SU-DHL-6 (cell line): ENCODE results near the gene ZBED3.
"Not testable (repeated sequence)": the region's sequence is repeated elsewhere in the genome, so short reads cannot be mapped to it uniquely, and the experiment has no call there.

Experiments used
- H2AFZ ChIP-seq: fragments of 200-600 bp; sonication (generic); 2 replicates; pipeline ENCODE4 v1.6.1; 2014; ENCODE audit warnings: low read depth, mild to moderate bottlenecking, moderate library complexity, mixed read lengths, antibody characterized with exemption, low read length; ENCODE audit not compliant: severe bottlenecking
- H3F3A ChIP-seq: fragments of 200-600 bp; shearing (Covaris generic); 2 replicates; pipeline ENCODE4 v1.6.0; 2016; ENCODE audit warnings: antibody characterized with exemption, mild to moderate bottlenecking; ENCODE audit not compliant: insufficient read depth
- H3K27ac ChIP-seq: fragments of 200-600 bp; sonication (generic); 2 replicates; pipeline ENCODE4 v1.5.1; 2016; ENCODE audit warnings: low read depth, mild to moderate bottlenecking, low read length, moderate library complexity, mixed read lengths
- H3K27me3 ChIP-seq: fragments of 200-600 bp; sonication (generic), shearing (Covaris generic); 2 replicates; pipeline ENCODE4 v1.6.0; 2014; ENCODE audit warnings: mild to moderate bottlenecking, low read length
- H3K36me3 ChIP-seq: fragments of 200-600 bp; sonication (generic); 2 replicates; pipeline ENCODE4 v1.6.1; 2014; ENCODE audit warnings: mild to moderate bottlenecking, low read length, mixed read lengths
- H3K4me2 ChIP-seq: fragments of 300-600, 200-600 bp; shearing (Covaris generic), sonication (generic); 2 replicates; pipeline ENCODE4 v1.6.0; 2014; ENCODE audit warnings: low read length, low read depth, mild to moderate bottlenecking; ENCODE audit not compliant: poor library complexity, severe bottlenecking
- H3K4me3 ChIP-seq: fragments of 200-600 bp; sonication (generic); 2 replicates; pipeline ENCODE4 v1.5.1; 2014; ENCODE audit warnings: antibody characterized with exemption, low read length, mild to moderate bottlenecking, mixed read lengths; ENCODE audit not compliant: insufficient read depth, poor library complexity, severe bottlenecking
- H3K79me2 ChIP-seq: fragments of 200-600 bp; sonication (generic); 2 replicates; pipeline ENCODE4 v1.6.1; 2014; ENCODE audit warnings: mild to moderate bottlenecking, low read length, moderate library complexity; ENCODE audit not compliant: insufficient read depth
- H3K9ac ChIP-seq: fragments of 200-600 bp; sonication (generic); 2 replicates; pipeline ENCODE4 v1.7.0; 2014; ENCODE audit warnings: mild to moderate bottlenecking, low read length
- H3K9me2 ChIP-seq: fragments of 200-600 bp; sonication (generic); replicated peaks from 2 replicates; pipeline ENCODE4 v1.6.1; 2014; ENCODE audit warnings: low read length; ENCODE audit not compliant: insufficient read depth
- H3K9me3 ChIP-seq: fragments of 200-600 bp; sonication (generic); 2 replicates; pipeline ENCODE4 v1.6.1; 2014; ENCODE audit warnings: low read length, mixed read lengths; ENCODE audit not compliant: insufficient read depth
- H4K20me1 ChIP-seq: fragments of 200-600 bp; sonication (generic); 2 replicates; pipeline ENCODE4 v1.6.1; 2014; ENCODE audit warnings: low read depth, mild to moderate bottlenecking, antibody characterized with exemption, low read length, moderate library complexity, mixed read lengths
- CTCF ChIP-seq: fragments of 200-600 bp; sonication (generic); IDR thresholded peaks from one replicate; pipeline ENCODE4 v1.5.1; 2017; ENCODE audit warnings: antibody characterized with exemption, mild to moderate bottlenecking, low read length, moderate library complexity; ENCODE audit not compliant: insufficient read depth, poor library complexity, severe bottlenecking
- EZH2phosphoT487 ChIP-seq: fragments of 200-600 bp; sonication (generic), shearing (Covaris generic); conservative IDR thresholded peaks from 2 replicates; pipeline ENCODE4 v1.6.1; 2018; ENCODE audit warnings: mild to moderate bottlenecking, antibody characterized with exemption, low read length, moderate library complexity, mixed read lengths

ZBED3 gene

GRCh38 chr5:77086368-77086688 is 757 bp downstream of the ZBED3 start:
- H3K9me3 ChIP-seq: no peaks in the 10 kb centered on the region
- H3K9ac ChIP-seq: peak overlapping the region; percentile 71
- H3K4me2 ChIP-seq: peak overlapping the region; percentile 99
- peak overlapping the region; percentile 77 for H2AFZ ChIP-seq
- no peaks in the 10 kb centered on the region for H3K27me3 ChIP-seq
- peaks cover 9% of the 10 kb centered on the region; the same call in 1 of the 2 replicates for H3K79me2 ChIP-seq
- H3K9me2 ChIP-seq: no peaks in the 10 kb centered on the region
- peaks cover 7% of the 10 kb centered on the region; the same call in 1 of the 2 replicates for H3K36me3 ChIP-seq
- peak overlapping the region; percentile 76 for H3K27ac ChIP-seq
- H3F3A ChIP-seq: no peaks in the 10 kb centered on the region
- TF ChIP-seq EZH2phosphoT487: no peak
- no peaks in the 10 kb centered on the region for H4K20me1 ChIP-seq
- H3K4me3 ChIP-seq: peak overlapping the region; percentile 70

GRCh38 chr5:77083088-77083487 is 4.0 kb downstream of the ZBED3 start:
- H3K36me3 ChIP-seq: peaks cover 11% of the 10 kb centered on the region; the same call in 1 of the 2 replicates
- no peak overlapping the region for H3K9ac ChIP-seq
- no peaks in the 10 kb centered on the region for H3K9me2 ChIP-seq
- H3F3A ChIP-seq: peaks cover 11% of the 10 kb centered on the region
- H3K79me2 ChIP-seq: peaks cover 9% of the 10 kb centered on the region; the same call in 1 of the 2 replicates
- no peak overlapping the region for H3K4me3 ChIP-seq
- no peak for TF ChIP-seq EZH2phosphoT487
- no peak for TF ChIP-seq CTCF
- no peaks in the 10 kb centered on the region for H3K9me3 ChIP-seq
- no peak overlapping the region for H3K27ac ChIP-seq
- no peak overlapping the region for H2AFZ ChIP-seq
- no peaks in the 10 kb centered on the region for H4K20me1 ChIP-seq
- H3K4me2 ChIP-seq: no peak overlapping the region
- no peaks in the 10 kb centered on the region for H3K27me3 ChIP-seq

GRCh38 chr5:77082280-77082679 is 4.8 kb downstream of the ZBED3 start:
- no peak overlapping the region for H2AFZ ChIP-seq
- H3K9me3 ChIP-seq: no peaks in the 10 kb centered on the region
- TF ChIP-seq CTCF: no peak
- no peak for TF ChIP-seq EZH2phosphoT487
- H3K27me3 ChIP-seq: no peaks in the 10 kb centered on the region
- no peak overlapping the region for H3K9ac ChIP-seq
- H3K4me3 ChIP-seq: no peak overlapping the region
- H3K27ac ChIP-seq: no peak overlapping the region
- no peaks in the 10 kb centered on the region for H4K20me1 ChIP-seq
- H3K79me2 ChIP-seq: peaks cover 9% of the 10 kb centered on the region; the same call in 1 of the 2 replicates
- no peaks in the 10 kb centered on the region for H3K9me2 ChIP-seq
- no peak overlapping the region for H3K4me2 ChIP-seq
- H3F3A ChIP-seq: peaks cover 15% of the 10 kb centered on the region
- H3K36me3 ChIP-seq: peaks cover 11% of the 10 kb centered on the region; the same call in 1 of the 2 replicates

GRCh38 chr5:77080905-77081304 is 6.2 kb downstream of the ZBED3 start:
- Histone ChIP-seq H3K79me2 (peaks cover 5% of the 10 kb centered on the region; the same call in 1 of the 2 replicates), H4K20me1 (no peaks in the 10 kb centered on the region), H3K36me3 (peaks cover 11% of the 10 kb centered on the region; the same call in 1 of the 2 replicates), H3K27me3 (no peaks in the 10 kb centered on the region), H2AFZ (no peak overlapping the region), H3F3A (peaks cover 15% of the 10 kb centered on the region), H3K4me3 (no peak overlapping the region), H3K9me3 (no peaks in the 10 kb centered on the region), H3K9me2 (no peaks in the 10 kb centered on the region), H3K4me2 (no peak overlapping the region), H3K9ac (no peak overlapping the region), H3K27ac (no peak overlapping the region)
- TF ChIP-seq EZH2phosphoT487 (no peak), CTCF (no peak)

- H3K4me3 ChIP-seq, H2AFZ ChIP-seq, H3K27ac ChIP-seq, H3K9me3 ChIP-seq, H3K79me2 ChIP-seq, H3K4me2 ChIP-seq, H4K20me1 ChIP-seq, H3K27me3 ChIP-seq, H3K9ac ChIP-seq, H3K9me2 ChIP-seq: not testable (repeated sequence)
- Histone ChIP-seq H3F3A (peaks cover 17% of the 10 kb centered on the region), H3K36me3 (peaks cover 11% of the 10 kb centered on the region; the same call in 1 of the 2 replicates)
These were observed 6.6 kb downstream of the ZBED3 start for GRCh38 chr5:77080479-77080878.
